BLaER1 (cell line): ENCODE results near the gene HOXB6.
A peak's percentile ranks its signal among the peaks of the same experiment; 100 is the strongest.

ENCODE experiments used
- H3K27ac ChIP-seq: shearing (Covaris generic); formaldehyde crosslinking; 2 replicates; pipeline ENCODE4 v1.8.1; 2022
- H3K27me3 ChIP-seq: shearing (Covaris generic); formaldehyde crosslinking; 2 replicates; pipeline ENCODE4 v1.8.1; 2022
- H3K36me3 ChIP-seq: shearing (Covaris generic); formaldehyde crosslinking; 2 replicates; pipeline ENCODE4 v1.8.1; 2022
- H3K4me1 ChIP-seq: shearing (Covaris generic); formaldehyde crosslinking; 2 replicates; pipeline ENCODE4 v1.8.1; 2022
- H3K4me2 ChIP-seq: shearing (Covaris generic); formaldehyde crosslinking; 2 replicates; pipeline ENCODE4 v1.8.1; 2022
- H3K4me3 ChIP-seq: shearing (Covaris generic); formaldehyde crosslinking; 2 replicates; pipeline ENCODE4 v1.8.1; 2022
- H3K9ac ChIP-seq: shearing (Covaris generic); formaldehyde crosslinking; 2 replicates; pipeline ENCODE4 v1.8.1; 2022
- H3K9me3 ChIP-seq: shearing (Covaris generic); formaldehyde crosslinking; 2 replicates; pipeline ENCODE4 v1.8.1; 2022
- H4K20me1 ChIP-seq: shearing (Covaris generic); formaldehyde crosslinking; 2 replicates; pipeline ENCODE4 v1.8.1; 2022
- Cebpa-rat ChIP-seq: shearing (Covaris generic); IDR thresholded peaks from 2 replicates; pipeline ENCODE4 v1.8.1; 2022

Gene HOXB6

GRCh38 chr17:48627623-48628521, 23.1 kb upstream of the HOXB6 start:
- no peak for TF ChIP-seq Cebpa-rat
- peaks cover 100% of the 10 kb centered on the region for H3K27me3 ChIP-seq
- peaks cover 11% of the 10 kb centered on the region; the same call in 1 of the 2 replicates for H3K4me1 ChIP-seq
- no peak overlapping the region for H3K27ac ChIP-seq
- no peak overlapping the region for H3K9ac ChIP-seq
- no peaks in the 10 kb centered on the region for H3K36me3 ChIP-seq
- H3K4me2 ChIP-seq, result no peak overlapping the region
- no peaks in the 10 kb centered on the region for H3K9me3 ChIP-seq
- H4K20me1 ChIP-seq, result peaks cover 99% of the 10 kb centered on the region
- no peak overlapping the region for H3K4me3 ChIP-seq

DNA sequence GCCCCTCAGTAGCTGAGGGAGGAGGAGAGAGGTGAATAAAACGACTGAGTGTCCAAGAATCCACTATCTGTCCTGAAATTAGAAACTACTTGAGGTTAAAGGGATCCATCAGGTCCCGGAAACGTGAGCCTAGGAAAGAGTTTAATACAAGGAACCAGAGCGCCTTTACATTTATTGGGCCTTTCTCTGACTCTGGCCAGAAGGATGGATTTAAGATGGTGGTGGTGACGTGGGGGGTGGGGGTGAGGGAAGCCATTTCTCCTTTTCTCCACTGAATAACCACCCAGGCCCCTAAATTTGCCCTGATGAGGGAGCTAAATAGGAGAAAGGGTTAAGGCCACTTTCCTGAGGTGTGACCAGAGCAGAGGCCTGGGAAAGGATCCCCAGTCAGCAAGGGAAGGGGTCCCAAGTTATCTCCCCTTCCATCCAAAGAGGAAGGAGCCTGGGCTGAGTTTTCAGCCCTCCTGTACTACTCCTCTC, 22.4 kb upstream of the HOXB6 start:
- Histone ChIP-seq H3K4me1 (peaks cover 11% of the 10 kb centered on the region; the same call in 1 of the 2 replicates), H3K27me3 (peaks cover 100% of the 10 kb centered on the region), H3K27ac (no peak overlapping the region), H4K20me1 (peaks cover 99% of the 10 kb centered on the region), H3K9me3 (no peaks in the 10 kb centered on the region), H3K36me3 (no peaks in the 10 kb centered on the region), H3K4me2 (no peak overlapping the region), H3K9ac (no peak overlapping the region), H3K4me3 (no peak overlapping the region)
- no peak for TF ChIP-seq Cebpa-rat

- no peaks in the 10 kb centered on the region for H3K9me3 ChIP-seq
- peaks cover 100% of the 10 kb centered on the region for H3K27me3 ChIP-seq
- H3K4me2 ChIP-seq, result peak within 1 kb of the TSS; percentile 46
- H4K20me1 ChIP-seq, result peaks cover 99% of the 10 kb centered on the region
- H3K27ac ChIP-seq, result no peak within 1 kb of the TSS
- H3K4me1 ChIP-seq, result peaks cover 11% of the 10 kb centered on the region; the same call in 1 of the 2 replicates
- peak within 1 kb of the TSS; percentile 32 for H3K4me3 ChIP-seq
- H3K36me3 ChIP-seq, result no peaks in the 10 kb centered on the region
- TF ChIP-seq Cebpa-rat, result no peak
- no peak within 1 kb of the TSS for H3K9ac ChIP-seq
Measured at GRCh38 chr17:48626245-48627117, 21.7 kb upstream of the HOXB6 start, which contains the start of gene HOXB9. TSS of gene HOXB9 (minus strand) at chr17:48626358. CDS start at chr17:48626269, 89 bp downstream.

DNA sequence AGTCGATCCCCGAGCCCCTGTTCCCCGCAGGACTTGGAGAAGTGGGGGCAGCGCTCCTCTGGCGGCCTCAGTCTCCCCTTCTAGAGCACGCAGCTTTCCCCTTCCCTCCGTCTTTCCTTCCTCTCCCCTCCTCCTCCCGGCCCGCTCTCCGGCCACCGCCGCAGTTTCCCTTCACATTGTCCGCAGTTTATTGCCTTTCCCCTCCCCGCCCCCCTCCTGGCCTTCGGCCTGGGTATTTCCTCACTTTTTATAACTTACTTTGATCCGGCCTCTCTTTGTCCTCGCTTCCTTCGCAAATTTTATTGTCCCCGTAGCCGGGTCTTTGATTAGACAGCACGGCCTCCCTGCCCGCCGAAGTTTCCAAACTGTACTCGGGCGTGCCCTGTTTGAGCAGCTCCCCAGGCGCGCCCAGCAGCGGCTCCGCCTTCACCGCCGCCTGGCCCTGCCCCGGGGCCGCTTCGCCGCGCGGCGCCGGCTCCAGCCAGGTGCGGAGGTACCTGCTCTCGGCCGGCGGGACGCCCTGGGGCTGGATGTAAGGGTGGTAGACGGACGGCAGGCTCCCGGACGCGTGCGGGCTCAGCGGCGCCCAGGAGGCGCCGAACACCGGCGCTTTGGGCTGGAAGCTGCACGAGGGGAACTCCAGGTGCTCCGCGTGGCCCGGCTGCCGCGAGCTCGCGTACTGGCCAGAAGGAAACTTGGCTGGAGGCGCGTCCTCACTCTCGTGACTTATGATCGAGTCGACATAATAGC, 20.9 kb upstream of the HOXB6 start:
- Histone ChIP-seq H3K4me1 (peaks cover 11% of the 10 kb centered on the region; the same call in 1 of the 2 replicates), H3K36me3 (no peaks in the 10 kb centered on the region), H3K4me2 (peak overlapping the region; percentile 46), H3K27ac (no peak overlapping the region), H3K9me3 (no peaks in the 10 kb centered on the region), H3K4me3 (peak overlapping the region; percentile 32), H3K27me3 (peaks cover 100% of the 10 kb centered on the region), H3K9ac (no peak overlapping the region), H4K20me1 (peaks cover 99% of the 10 kb centered on the region)
- no peak for TF ChIP-seq Cebpa-rat

- Histone ChIP-seq H3K36me3 (no peaks in the 10 kb centered on the region), H3K4me3 (peak overlapping the region; percentile 31), H3K4me1 (peaks cover 11% of the 10 kb centered on the region; the same call in 1 of the 2 replicates), H3K4me2 (peak overlapping the region; percentile 46), H4K20me1 (peaks cover 99% of the 10 kb centered on the region), H3K27me3 (peaks cover 100% of the 10 kb centered on the region), H3K9me3 (no peaks in the 10 kb centered on the region), H3K9ac (no peak overlapping the region), H3K27ac (no peak overlapping the region)
- TF ChIP-seq Cebpa-rat, result no peak
Measured at GRCh38 chr17:48624544-48625494, 20.0 kb upstream of the HOXB6 start.

- Histone ChIP-seq H3K27me3 (peaks cover 100% of the 10 kb centered on the region), H4K20me1 (peaks cover 99% of the 10 kb centered on the region), H3K4me1 (peaks cover 11% of the 10 kb centered on the region; the same call in 1 of the 2 replicates), H3K4me3 (no peak overlapping the region), H3K27ac (no peak overlapping the region), H3K9me3 (no peaks in the 10 kb centered on the region), H3K36me3 (no peaks in the 10 kb centered on the region), H3K4me2 (no peak overlapping the region), H3K9ac (no peak overlapping the region)
- no peak for TF ChIP-seq Cebpa-rat
Measured at GRCh38 chr17:48624118-48624517, 19.3 kb upstream of the HOXB6 start.

DNA sequence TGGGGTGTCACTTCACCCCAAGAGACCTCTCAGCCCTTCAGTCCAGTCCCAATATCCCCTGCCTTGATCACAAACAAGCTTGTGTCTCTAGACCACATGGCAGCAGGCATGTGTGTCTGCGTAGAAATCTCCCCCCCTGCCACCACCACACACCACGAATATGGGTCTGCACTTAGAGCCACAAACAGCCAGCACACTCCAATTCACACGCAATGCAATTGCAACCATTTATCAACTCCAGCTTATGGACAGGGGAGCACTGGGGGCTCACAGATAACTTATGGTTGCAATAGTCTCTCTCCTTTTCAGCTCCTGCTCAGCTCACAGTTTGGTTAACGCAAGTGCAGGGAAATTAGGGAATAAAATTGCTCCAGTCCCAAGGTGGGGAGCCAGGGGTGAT, 18.8 kb upstream of the HOXB6 start:
- peaks cover 99% of the 10 kb centered on the region for H4K20me1 ChIP-seq
- H3K27me3 ChIP-seq, result peaks cover 100% of the 10 kb centered on the region
- H3K4me2 ChIP-seq, result no peak overlapping the region
- no peaks in the 10 kb centered on the region for H3K36me3 ChIP-seq
- H3K4me3 ChIP-seq, result no peak overlapping the region
- H3K9ac ChIP-seq, result no peak overlapping the region
- H3K9me3 ChIP-seq, result no peaks in the 10 kb centered on the region
- no peak for TF ChIP-seq Cebpa-rat
- H3K4me1 ChIP-seq, result peaks cover 11% of the 10 kb centered on the region; the same call in 1 of the 2 replicates
- H3K27ac ChIP-seq, result no peak overlapping the region

GRCh38 chr17:48622857-48623256, 18.1 kb upstream of the HOXB6 start:
- H4K20me1 ChIP-seq, result peaks cover 97% of the 10 kb centered on the region
- no peak overlapping the region for H3K27ac ChIP-seq
- no peak overlapping the region for H3K4me3 ChIP-seq
- TF ChIP-seq Cebpa-rat, result no peak
- peaks cover 100% of the 10 kb centered on the region for H3K27me3 ChIP-seq
- H3K9ac ChIP-seq, result no peak overlapping the region
- no peaks in the 10 kb centered on the region for H3K9me3 ChIP-seq
- peaks cover 11% of the 10 kb centered on the region; the same call in 1 of the 2 replicates for H3K4me1 ChIP-seq
- no peaks in the 10 kb centered on the region for H3K36me3 ChIP-seq
- no peak overlapping the region for H3K4me2 ChIP-seq
